ENCODE data around the gene CCL11.
A peak's percentile ranks its signal among the peaks of the same experiment; 100 is the strongest.

Gene CCL11

GRCh38 chr17:34255841-34256240 is 29.7 kb upstream of the CCL11 start:
- Histone ChIP-seq H3K9me3 (ENCODE audit: control insufficient read depth in 1 of 2, low read length in 2 of 2) (no peaks in the 10 kb centered on the region), H3K36me3 (ENCODE audit: control insufficient read depth in 1 of 2, insufficient read depth in 2 of 2, low read length in 2 of 2) (no peaks in the 10 kb centered on the region), H3K27me3 (ENCODE audit: control insufficient read depth in 1 of 2, insufficient read depth in 2 of 2, low read length in 2 of 2) (no peaks in the 10 kb centered on the region), H3K4me1 (ENCODE audit: control insufficient read depth in 1 of 2, insufficient read depth in 2 of 2, low read length in 2 of 2) (peaks cover 27 to 41% of the 10 kb centered on the region in 2 donors), H3K4me3 (ENCODE audit: low read depth in 1 of 2, low read length in 2 of 2) (peak overlapping the region; percentile 41 to 63), H3K27ac (ENCODE audit: low read depth, low read length) (no peak overlapping the region), H3K9ac (ENCODE audit: low read depth in 1 of 2, low read length in 2 of 2) (peak overlapping the region in 1 of 2 donors; percentile 14)

- Histone ChIP-seq H3K4me1 (ENCODE audit: control insufficient read depth in 1 of 2, insufficient read depth in 2 of 2, low read length in 2 of 2) (peaks cover 14 to 27% of the 10 kb centered on the region in 2 donors), H3K27ac (ENCODE audit: low read depth, low read length) (no peak overlapping the region), H3K27me3 (ENCODE audit: control insufficient read depth in 1 of 2, insufficient read depth in 2 of 2, low read length in 2 of 2) (no peaks in the 10 kb centered on the region), H3K9ac (ENCODE audit: low read depth in 1 of 2, low read length in 2 of 2) (no peak overlapping the region), H3K36me3 (ENCODE audit: control insufficient read depth in 1 of 2, insufficient read depth in 2 of 2, low read length in 2 of 2) (no peaks in the 10 kb centered on the region), H3K4me3 (ENCODE audit: low read depth in 1 of 2, low read length in 2 of 2) (no peak overlapping the region), H3K9me3 (ENCODE audit: control insufficient read depth in 1 of 2, low read length in 2 of 2) (no peaks in the 10 kb centered on the region)
Observed at GRCh38 chr17:34257299-34257985, 28.1 kb upstream of the CCL11 start.

- no peak overlapping the region for H3K9ac ChIP-seq (ENCODE audit: low read depth in 1 of 2, low read length in 2 of 2)
- no peaks in the 10 kb centered on the region for H3K36me3 ChIP-seq (ENCODE audit: control insufficient read depth in 1 of 2, insufficient read depth in 2 of 2, low read length in 2 of 2)
- no peaks in the 10 kb centered on the region for H3K9me3 ChIP-seq (ENCODE audit: control insufficient read depth in 1 of 2, low read length in 2 of 2)
- H3K4me1 ChIP-seq (ENCODE audit: control insufficient read depth in 1 of 2, insufficient read depth in 2 of 2, low read length in 2 of 2), result peaks cover 9 to 22% of the 10 kb centered on the region in 2 donors
- H3K4me3 ChIP-seq (ENCODE audit: low read depth in 1 of 2, low read length in 2 of 2), result no peak overlapping the region
- H3K27ac ChIP-seq (ENCODE audit: low read depth, low read length), result no peak overlapping the region
- no peaks in the 10 kb centered on the region for H3K27me3 ChIP-seq (ENCODE audit: control insufficient read depth in 1 of 2, insufficient read depth in 2 of 2, low read length in 2 of 2)
Observed at GRCh38 chr17:34257986-34258326, 27.6 kb upstream of the CCL11 start.

- Histone ChIP-seq H3K27ac (ENCODE audit: low read depth, low read length) (no peak overlapping the region), H3K27me3 (ENCODE audit: control insufficient read depth in 1 of 2, insufficient read depth in 2 of 2, low read length in 2 of 2) (no peaks in the 10 kb centered on the region), H3K36me3 (ENCODE audit: control insufficient read depth in 1 of 2, insufficient read depth in 2 of 2, low read length in 2 of 2) (no peaks in the 10 kb centered on the region), H3K9ac (ENCODE audit: low read depth in 1 of 2, low read length in 2 of 2) (no peak overlapping the region), H3K9me3 (ENCODE audit: control insufficient read depth in 1 of 2, low read length in 2 of 2) (no peaks in the 10 kb centered on the region), H3K4me1 (ENCODE audit: control insufficient read depth in 1 of 2, insufficient read depth in 2 of 2, low read length in 2 of 2) (peaks cover 0 to 10% of the 10 kb centered on the region in 2 donors), H3K4me3 (ENCODE audit: low read depth in 1 of 2, low read length in 2 of 2) (no peak overlapping the region)
Observed at GRCh38 chr17:34259146-34259545, 26.4 kb upstream of the CCL11 start.

GRCh38 chr17:34260861-34261260 is 24.7 kb upstream of the CCL11 start:
- H3K9ac ChIP-seq (ENCODE audit: low read depth in 1 of 2, low read length in 2 of 2), result no peak overlapping the region
- H3K27me3 ChIP-seq (ENCODE audit: control insufficient read depth in 1 of 2, insufficient read depth in 2 of 2, low read length in 2 of 2), result no peaks in the 10 kb centered on the region
- no peak overlapping the region for H3K27ac ChIP-seq (ENCODE audit: low read depth, low read length)
- no peaks in the 10 kb centered on the region for H3K36me3 ChIP-seq (ENCODE audit: control insufficient read depth in 1 of 2, insufficient read depth in 2 of 2, low read length in 2 of 2)
- no peak overlapping the region for H3K4me3 ChIP-seq (ENCODE audit: low read depth in 1 of 2, low read length in 2 of 2)
- no peaks in the 10 kb centered on the region for H3K4me1 ChIP-seq (ENCODE audit: control insufficient read depth in 1 of 2, insufficient read depth in 2 of 2, low read length in 2 of 2)
- no peaks in the 10 kb centered on the region for H3K9me3 ChIP-seq (ENCODE audit: control insufficient read depth in 1 of 2, low read length in 2 of 2)

GRCh38 chr17:34261568-34262337 is 23.8 kb upstream of the CCL11 start:
- Histone ChIP-seq H3K4me3 (ENCODE audit: low read depth in 1 of 2, low read length in 2 of 2) (no peak overlapping the region), H3K27ac (ENCODE audit: low read depth, low read length) (no peak overlapping the region), H3K27me3 (ENCODE audit: control insufficient read depth in 1 of 2, insufficient read depth in 2 of 2, low read length in 2 of 2) (no peaks in the 10 kb centered on the region), H3K4me1 (ENCODE audit: control insufficient read depth in 1 of 2, insufficient read depth in 2 of 2, low read length in 2 of 2) (no peaks in the 10 kb centered on the region), H3K36me3 (ENCODE audit: control insufficient read depth in 1 of 2, insufficient read depth in 2 of 2, low read length in 2 of 2) (no peaks in the 10 kb centered on the region), H3K9ac (ENCODE audit: low read depth in 1 of 2, low read length in 2 of 2) (no peak overlapping the region), H3K9me3 (ENCODE audit: control insufficient read depth in 1 of 2, low read length in 2 of 2) (no peaks in the 10 kb centered on the region)

- Histone ChIP-seq H3K9ac (ENCODE audit: low read depth in 1 of 2, low read length in 2 of 2) (no peak overlapping the region), H3K9me3 (ENCODE audit: control insufficient read depth in 1 of 2, low read length in 2 of 2) (no peaks in the 10 kb centered on the region), H3K36me3 (ENCODE audit: control insufficient read depth in 1 of 2, insufficient read depth in 2 of 2, low read length in 2 of 2) (no peaks in the 10 kb centered on the region), H3K4me3 (ENCODE audit: low read depth in 1 of 2, low read length in 2 of 2) (no peak overlapping the region), H3K27me3 (ENCODE audit: control insufficient read depth in 1 of 2, insufficient read depth in 2 of 2, low read length in 2 of 2) (no peaks in the 10 kb centered on the region), H3K4me1 (ENCODE audit: control insufficient read depth in 1 of 2, insufficient read depth in 2 of 2, low read length in 2 of 2) (no peaks in the 10 kb centered on the region), H3K27ac (ENCODE audit: low read depth, low read length) (no peak overlapping the region)
Observed at GRCh38 chr17:34265711-34266110, 19.8 kb upstream of the CCL11 start.

GRCh38 chr17:34269969-34270368 is 15.6 kb upstream of the CCL11 start, which contains the start of gene CCL7:
Gene CCL7 (plus strand): TSS chr17:34270221. CDS start chr17:34270291, 70 bp downstream.
- H3K9ac ChIP-seq (ENCODE audit: low read depth in 1 of 2, low read length in 2 of 2), result no peak within 1 kb of the TSS
- H3K4me3 ChIP-seq (ENCODE audit: low read depth in 1 of 2, low read length in 2 of 2), result no peak within 1 kb of the TSS
- no peaks in the 10 kb centered on the region for H3K9me3 ChIP-seq (ENCODE audit: control insufficient read depth in 1 of 2, low read length in 2 of 2)
- H3K4me1 ChIP-seq (ENCODE audit: control insufficient read depth in 1 of 2, insufficient read depth in 2 of 2, low read length in 2 of 2), result no peaks in the 10 kb centered on the region
- H3K36me3 ChIP-seq (ENCODE audit: control insufficient read depth in 1 of 2, insufficient read depth in 2 of 2, low read length in 2 of 2), result no peaks in the 10 kb centered on the region
- H3K27me3 ChIP-seq (ENCODE audit: control insufficient read depth in 1 of 2, insufficient read depth in 2 of 2, low read length in 2 of 2), result no peaks in the 10 kb centered on the region
- H3K27ac ChIP-seq (ENCODE audit: low read depth, low read length), result no peak within 1 kb of the TSS

- Histone ChIP-seq H3K27ac (ENCODE audit: low read depth, low read length) (no peak overlapping the region), H3K4me1 (ENCODE audit: control insufficient read depth in 1 of 2, insufficient read depth in 2 of 2, low read length in 2 of 2) (no peaks in the 10 kb centered on the region), H3K4me3 (ENCODE audit: low read depth in 1 of 2, low read length in 2 of 2) (no peak overlapping the region), H3K9me3 (ENCODE audit: control insufficient read depth in 1 of 2, low read length in 2 of 2) (no peaks in the 10 kb centered on the region), H3K36me3 (ENCODE audit: control insufficient read depth in 1 of 2, insufficient read depth in 2 of 2, low read length in 2 of 2) (no peaks in the 10 kb centered on the region), H3K9ac (ENCODE audit: low read depth in 1 of 2, low read length in 2 of 2) (no peak overlapping the region), H3K27me3 (ENCODE audit: control insufficient read depth in 1 of 2, insufficient read depth in 2 of 2, low read length in 2 of 2) (no peaks in the 10 kb centered on the region)
Observed at GRCh38 chr17:34275881-34276280, 9.7 kb upstream of the CCL11 start.

- Histone ChIP-seq H3K27me3 (ENCODE audit: control insufficient read depth in 1 of 2, insufficient read depth in 2 of 2, low read length in 2 of 2) (no peaks in the 10 kb centered on the region), H3K4me1 (ENCODE audit: control insufficient read depth in 1 of 2, insufficient read depth in 2 of 2, low read length in 2 of 2) (no peaks in the 10 kb centered on the region), H3K9me3 (ENCODE audit: control insufficient read depth in 1 of 2, low read length in 2 of 2) (no peaks in the 10 kb centered on the region), H3K27ac (ENCODE audit: low read depth, low read length) (no peak overlapping the region), H3K36me3 (ENCODE audit: control insufficient read depth in 1 of 2, insufficient read depth in 2 of 2, low read length in 2 of 2) (no peaks in the 10 kb centered on the region), H3K4me3 (ENCODE audit: low read depth in 1 of 2, low read length in 2 of 2) (no peak overlapping the region), H3K9ac (ENCODE audit: low read depth in 1 of 2, low read length in 2 of 2) (no peak overlapping the region)
Observed at GRCh38 chr17:34276826-34277225, 8.7 kb upstream of the CCL11 start.

Data from duodenal mucosa (tissue), 2 donors.